GM19239 (cell line): ENCODE measurements around the gene NID2.

ENCODE experiments used
- DNase-seq: peaks from one replicate; pipeline ENCODE4 v3.0.0; 2011; ENCODE audit warnings: low spot score; ENCODE audit not compliant: insufficient read length
- FAIRE-seq: peaks from 2 replicates; lab custom pipeline; 2011; peaks lifted over from hg19 to GRCh38; lab: Jason Lieb, UNC

Gene NID2

GRCh38 chr14:52061390-52061789, 7.5 kb downstream of the NID2 start:
- DNase-seq (no peak), FAIRE-seq (no peak)

- DNase-seq (no peak), FAIRE-seq (no peak)
These were observed 8.8 kb downstream of the NID2 start for GRCh38 chr14:52060080-52060479.

GRCh38 chr14:52059649-52060048, 9.2 kb downstream of the NID2 start:
- FAIRE-seq = no peak
- no peak for DNase-seq

- DNase-seq = no peak
- no peak for FAIRE-seq
These were observed 10.5 kb downstream of the NID2 start for GRCh38 chr14:52058341-52058740.

DNA sequence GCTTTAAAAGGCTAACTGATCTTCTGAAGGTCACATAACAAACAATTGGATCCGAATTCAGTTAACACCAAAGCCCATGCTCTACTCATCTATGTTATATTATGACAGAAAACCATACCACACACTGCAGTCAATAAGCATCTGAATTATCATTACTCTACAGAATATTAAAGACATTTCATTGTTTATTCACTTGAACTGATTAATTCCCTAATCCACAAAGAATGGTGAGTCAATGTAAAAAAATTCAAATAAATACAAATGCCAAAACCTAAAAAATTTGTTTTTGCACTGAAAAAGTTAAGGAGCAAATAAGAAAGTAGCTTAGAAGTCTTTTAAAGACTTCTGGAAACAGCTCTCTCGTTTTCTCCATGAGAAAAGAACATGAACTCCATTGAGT, 13.7 kb downstream of the NID2 start:
- DNase-seq (no peak), FAIRE-seq (no peak)

GRCh38 chr14:52054678-52055077, 14.2 kb downstream of the NID2 start:
- FAIRE-seq (no peak), DNase-seq (no peak)

- DNase-seq (no peak), FAIRE-seq (no peak)
These were observed 15.8 kb downstream of the NID2 start for GRCh38 chr14:52053044-52053443.

DNA sequence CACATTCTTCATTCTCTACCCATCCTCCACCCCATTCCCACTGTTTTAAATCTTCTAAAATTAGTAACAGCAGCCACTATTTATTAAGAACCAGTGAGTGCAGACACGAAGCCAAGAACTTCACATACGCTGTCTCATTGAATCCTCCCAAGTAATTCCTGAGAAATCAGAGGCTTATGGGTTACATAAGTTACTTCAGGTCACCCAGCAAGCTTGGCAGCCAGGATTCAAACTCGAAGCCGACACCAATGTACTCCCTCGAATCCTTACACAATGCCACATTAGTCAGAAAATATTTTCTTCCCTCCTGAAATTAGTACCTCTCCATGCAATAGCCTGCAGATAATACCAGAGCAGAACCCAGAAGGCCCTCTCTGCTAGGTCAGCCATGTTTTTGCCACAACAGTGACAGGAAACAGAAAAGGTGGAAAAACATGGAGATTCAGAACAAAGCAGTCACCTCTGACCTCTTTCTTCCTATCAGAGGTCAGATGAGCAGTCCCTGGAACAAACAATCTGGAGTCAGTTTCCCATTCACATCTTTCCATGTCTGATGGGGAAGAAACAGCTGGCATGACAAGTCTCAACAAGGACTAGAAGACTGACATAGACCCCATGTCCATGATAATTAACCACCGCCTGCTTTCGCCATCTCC, 16.4 kb downstream of the NID2 start:
- no peak for FAIRE-seq

GRCh38 chr14:52051871-52052270, 17.0 kb downstream of the NID2 start:
- FAIRE-seq = no peak

More for the DNA sequence above, 16.4 kb downstream of the NID2 start:
- DNase-seq = no peak

DNA sequence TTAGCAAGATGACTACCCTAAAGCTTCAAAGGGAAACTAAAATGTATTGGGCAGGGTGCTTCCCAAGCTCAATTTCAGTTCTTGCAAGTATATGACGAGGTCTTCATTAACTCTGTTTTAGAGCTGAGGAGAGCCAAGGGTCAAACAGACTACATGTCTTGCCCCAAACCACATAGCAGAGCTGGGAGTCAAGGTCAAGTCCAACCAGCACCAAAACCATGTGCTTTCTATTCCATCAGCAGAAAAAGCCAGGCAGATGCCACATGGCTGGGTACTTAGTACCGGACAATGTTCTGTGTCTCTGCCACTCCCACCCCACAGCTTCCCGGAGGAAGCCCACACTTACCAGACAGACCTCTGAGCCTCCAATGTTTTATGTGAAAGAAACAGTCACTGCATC, 17.6 kb downstream of the NID2 start:
- FAIRE-seq (no peak), DNase-seq (no peak)

More at GRCh38 chr14:52051871-52052270, 17.0 kb downstream of the NID2 start:
- no peak for DNase-seq

DNA sequence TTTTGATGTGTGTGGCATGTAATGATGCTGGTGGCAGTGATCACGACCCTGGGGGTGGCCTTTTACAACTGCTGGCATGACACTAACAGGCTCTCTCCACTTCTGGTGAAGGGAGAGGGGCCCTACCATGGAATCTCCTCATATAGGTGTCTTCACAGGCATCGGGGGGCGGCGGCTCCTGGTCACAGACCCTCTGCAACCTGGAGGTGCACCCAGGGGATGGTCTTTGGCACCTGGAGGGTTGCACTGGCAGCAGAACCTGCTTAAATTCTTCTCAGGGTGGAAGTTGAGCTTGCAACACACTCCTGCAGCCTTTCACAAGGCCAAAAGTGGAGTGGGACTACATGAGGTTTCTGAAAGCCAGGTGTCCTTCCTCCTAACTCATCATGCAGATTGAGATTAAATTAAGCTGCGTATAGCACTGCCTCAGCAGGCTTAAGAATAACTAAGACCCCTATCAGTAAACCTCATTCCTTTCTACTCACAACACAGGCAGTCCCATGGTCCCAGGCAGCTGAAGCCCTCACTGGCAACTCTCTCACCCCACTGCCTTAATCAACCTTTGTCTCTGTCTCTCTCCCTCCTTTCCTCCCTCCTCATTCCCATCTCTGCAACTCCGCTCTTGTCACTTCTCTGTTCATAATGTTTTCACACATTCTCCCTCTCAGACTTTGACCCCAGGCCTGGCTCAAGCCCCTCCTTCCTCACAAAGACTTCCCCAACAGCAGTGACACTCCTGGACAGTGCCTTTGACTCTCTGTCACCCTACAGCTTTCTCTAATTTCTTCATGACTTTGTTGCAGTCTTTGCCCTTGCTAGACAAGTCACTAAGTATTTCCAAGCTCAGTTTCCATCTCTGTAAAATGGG, 18.9 kb downstream of the NID2 start:
- DNase-seq = no peak
- FAIRE-seq = no peak

GRCh38 chr14:52049271-52049670, 19.6 kb downstream of the NID2 start:
- DNase-seq = no peak
- FAIRE-seq = no peak

DNA sequence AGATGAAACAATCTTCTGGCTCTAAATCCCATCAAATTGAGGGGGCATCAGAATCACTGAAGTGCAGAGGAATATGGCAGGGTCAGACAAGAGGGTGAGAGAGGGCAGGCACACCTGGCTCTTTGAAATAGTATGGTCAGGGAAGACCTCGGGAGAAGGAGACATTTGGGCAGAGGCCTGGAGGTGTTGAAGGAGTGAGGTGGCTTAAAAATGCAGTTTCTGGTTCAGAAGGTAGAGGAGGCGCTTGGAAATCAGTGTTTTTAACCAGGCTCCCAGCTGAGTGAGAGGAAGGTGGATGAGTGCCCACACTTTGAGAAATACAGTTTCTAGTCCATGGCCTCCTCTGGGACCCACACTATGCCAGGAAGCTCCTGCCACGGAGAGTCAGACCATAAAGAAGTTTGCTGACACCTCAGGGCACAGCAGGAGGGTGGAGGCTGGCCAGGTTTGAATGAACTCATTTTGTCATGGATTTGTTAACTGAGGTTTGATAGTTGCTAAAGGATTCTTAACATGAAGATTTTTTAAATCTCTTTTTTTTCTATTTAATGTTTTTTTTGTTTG, 20.1 kb downstream of the NID2 start:
- FAIRE-seq (no peak), DNase-seq (no peak)

DNA sequence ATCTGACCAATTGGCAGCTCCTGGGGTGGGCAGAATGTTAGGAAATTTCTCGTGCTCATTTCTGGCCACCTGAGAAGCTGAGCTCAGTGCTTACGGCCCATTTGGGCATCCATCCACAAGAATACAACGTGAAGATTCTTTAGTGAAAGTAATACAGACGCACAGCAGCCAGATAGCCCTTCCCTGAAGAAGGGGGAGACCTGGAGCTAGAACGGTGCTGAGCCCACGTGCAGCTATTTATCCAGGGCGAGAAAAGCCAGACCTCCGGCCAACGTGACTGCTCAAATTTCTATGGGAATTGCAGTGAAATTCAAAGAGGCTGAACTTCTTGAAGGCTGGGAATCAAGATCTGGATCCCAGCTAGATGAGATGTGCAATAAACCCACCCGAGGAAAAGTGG, 20.7 kb downstream of the NID2 start:
- FAIRE-seq (no peak), DNase-seq (no peak)

- DNase-seq (no peak), FAIRE-seq (no peak)
These were observed 22.4 kb downstream of the NID2 start for GRCh38 chr14:52046376-52046917.

DNA sequence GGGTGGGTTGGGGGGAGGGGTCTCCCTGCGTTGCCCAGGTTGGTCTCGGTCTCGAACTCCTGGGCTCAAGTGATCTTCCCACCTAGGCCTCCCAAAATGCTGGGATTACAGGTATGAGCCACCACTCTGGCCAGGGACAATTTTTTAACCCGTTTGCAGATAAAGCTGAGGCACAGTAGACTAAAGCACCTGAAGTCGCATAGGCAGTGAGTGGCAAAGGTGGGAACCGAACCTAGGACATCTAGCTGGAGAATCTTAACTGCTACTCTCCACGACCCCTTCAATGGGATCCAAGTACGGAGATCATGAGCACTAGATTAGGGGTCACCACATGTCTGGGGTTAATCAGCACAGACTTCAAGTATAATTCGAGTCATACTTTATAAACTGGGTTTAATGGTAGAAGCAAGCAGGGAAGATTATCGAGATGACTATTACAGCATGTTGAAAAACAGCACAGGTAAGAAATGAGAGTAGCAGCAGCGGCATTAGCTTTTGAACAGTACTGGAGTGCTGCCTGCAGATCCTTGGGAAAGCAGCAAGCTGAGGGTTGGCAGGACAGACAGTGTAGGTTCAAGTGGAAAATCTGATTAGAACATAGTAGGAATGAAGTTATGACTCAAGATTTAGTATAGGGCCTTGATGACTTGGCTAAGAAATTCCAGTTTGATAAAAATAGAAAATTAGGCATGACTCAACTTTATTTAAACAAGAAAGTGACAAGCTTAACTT, 23.9 kb downstream of the NID2 start:
- FAIRE-seq (no peak), DNase-seq (no peak)

DNA sequence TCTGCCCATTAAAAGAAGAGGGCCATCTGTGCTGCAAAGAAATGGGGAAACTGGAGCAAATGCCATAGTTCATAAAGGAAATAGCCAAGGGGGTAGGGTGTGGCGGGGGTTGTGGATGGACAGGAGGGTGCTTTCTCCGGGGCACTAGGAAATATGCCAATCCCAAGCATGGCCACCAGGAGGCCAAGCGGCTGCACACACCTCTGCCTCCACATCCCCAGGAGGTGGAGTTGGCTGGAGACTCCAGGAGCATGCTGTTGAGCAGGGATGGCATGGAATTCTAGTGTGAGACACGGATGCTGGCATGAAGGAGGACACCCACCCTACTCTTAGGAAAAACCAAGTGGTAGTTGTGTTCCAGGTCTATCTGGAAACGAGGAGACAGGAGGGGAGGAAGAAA, 25.2 kb downstream of the NID2 start:
- DNase-seq = peak; percentile 33
- no peak for FAIRE-seq

DNA sequence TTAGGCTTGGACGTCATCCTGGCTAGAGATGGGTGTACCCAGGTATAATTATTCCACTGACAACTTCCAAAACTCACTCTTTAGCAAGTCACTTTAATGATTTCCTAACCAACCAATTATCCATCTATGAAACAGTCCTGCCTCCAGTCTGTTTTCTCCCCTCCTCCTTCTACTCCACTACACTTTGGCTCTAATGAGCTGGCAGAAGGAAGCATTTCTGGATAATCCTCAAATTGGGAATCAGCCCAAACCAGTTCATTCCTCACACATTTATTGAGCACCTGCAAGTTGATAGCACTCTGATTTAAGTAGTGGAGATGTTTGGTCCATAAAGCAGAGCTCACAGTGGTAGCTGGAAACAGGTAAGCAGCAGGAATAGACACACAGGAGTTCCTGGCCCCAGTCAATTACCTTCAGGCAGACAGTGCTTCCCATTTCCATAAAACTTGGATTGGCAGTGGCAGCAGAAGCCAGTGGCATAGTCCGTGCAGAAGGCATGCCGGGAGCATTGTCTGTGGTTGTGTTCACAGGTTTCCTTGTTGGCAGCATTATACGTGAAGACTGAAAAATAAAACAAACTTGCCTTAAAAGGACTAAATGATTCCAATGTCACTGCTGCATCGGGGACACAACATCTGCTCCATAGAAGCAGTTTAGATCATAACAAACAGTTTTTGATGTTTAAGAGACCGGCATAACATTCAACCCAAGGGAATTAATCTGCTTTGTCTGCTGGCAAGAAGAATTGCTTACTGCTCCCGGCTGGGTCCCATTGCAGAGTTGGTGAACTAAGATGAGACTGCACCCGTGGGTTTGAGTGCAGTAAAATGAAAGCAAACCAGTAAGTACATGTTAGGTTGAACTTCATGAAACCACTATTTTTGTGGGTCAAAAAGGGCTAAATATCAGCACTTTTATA, 26.2 kb downstream of the NID2 start:
- FAIRE-seq (no peak), DNase-seq (no peak)

DNA sequence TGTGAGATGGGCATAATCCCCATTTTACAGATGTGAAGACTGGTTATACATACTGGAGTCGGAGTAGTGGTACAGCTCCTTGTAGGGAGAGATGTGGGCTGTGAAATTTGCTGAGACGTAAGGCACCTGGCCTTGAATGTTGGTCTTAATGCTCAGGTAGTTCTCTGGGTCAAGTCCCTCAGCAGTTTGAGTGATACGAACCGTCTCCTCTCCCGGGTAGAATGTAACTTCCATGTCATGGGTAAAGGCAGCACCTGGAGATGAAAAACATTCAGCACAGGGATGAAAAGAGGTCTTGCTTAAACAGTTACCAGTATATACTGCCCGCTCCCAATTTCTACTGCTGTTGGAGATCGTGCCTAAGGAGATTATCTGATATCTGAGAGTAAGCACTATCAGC, 28.3 kb downstream of the NID2 start:
- FAIRE-seq (no peak), DNase-seq (no peak)
